HG03097 (cell line): ENCODE data around the gene FRG2C.
"Not testable (repeated sequence)": the region's sequence is repeated elsewhere in the genome, so short reads cannot be mapped to it uniquely, and the experiment has no call there.

Experiments used
- ATAC-seq: cut with Tn5 transposase; IDR thresholded peaks from one replicate; pipeline ENCODE4 v1.9.1; 2021; ENCODE audit not compliant: unreplicated experiment, low FRiP score

Gene FRG2C

GRCh38 chr3:75668759-75669347 lies 4.7 kb downstream of the FRG2C start:
- peak; percentile 61 for ATAC-seq

GRCh38 chr3:75669348-75670297 lies 5.5 kb downstream of the FRG2C start:
- peak; percentile 55 for ATAC-seq

DNA sequence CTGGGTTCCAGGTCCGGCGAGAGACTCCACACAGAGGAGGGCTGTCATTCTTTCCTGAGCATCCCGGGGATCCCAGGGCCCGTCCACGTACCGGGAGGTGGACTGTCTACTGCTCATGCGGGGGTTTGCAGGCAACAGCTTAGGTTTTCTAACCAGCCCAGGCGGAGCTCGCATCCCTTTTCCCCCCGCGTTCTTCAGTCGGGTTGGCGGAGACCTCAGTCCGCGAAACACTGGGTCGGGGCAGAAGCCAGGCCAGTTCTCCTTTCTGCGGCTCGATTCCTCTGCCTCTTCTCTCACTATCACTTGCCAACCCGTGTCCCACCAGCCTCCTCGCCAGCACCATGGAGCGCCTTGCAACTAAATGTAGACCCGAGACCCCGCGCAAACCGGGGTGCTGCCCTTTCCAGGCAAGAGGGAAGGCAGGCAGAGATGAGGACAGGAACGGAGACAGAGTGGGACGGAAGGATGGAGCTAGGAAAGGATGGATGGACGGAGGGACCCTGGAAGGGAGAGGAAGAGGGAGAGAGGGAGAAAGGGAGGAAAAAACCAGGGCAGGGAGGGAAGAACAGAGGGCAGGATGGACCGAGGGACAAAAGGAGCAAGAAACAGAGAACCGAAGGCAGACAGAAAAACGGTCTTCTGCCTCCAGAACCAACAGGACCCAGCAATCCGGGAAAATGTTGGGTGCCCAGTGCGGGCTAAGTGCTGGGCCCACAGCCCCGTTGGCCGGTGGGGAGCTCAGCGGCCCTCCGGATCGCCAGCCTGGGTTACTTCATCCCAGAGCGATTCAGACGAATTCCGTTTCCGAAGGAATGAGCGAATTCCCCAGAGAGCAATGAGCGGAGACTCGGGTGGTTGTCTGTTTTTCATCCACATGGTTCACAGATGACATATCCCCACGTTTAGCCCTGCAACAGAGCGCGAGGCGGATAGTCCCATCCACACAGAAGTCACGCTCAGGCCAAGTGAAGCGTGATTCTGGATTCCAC lies 6.5 kb downstream of the FRG2C start:
- ATAC-seq, result not testable (repeated sequence)

- ATAC-seq, result not testable (repeated sequence)
Observed at GRCh38 chr3:75671287-75672139, 7.4 kb downstream of the FRG2C start.

GRCh38 chr3:75672140-75672775 lies 8.1 kb downstream of the FRG2C start:
- not testable (repeated sequence) for ATAC-seq

DNA sequence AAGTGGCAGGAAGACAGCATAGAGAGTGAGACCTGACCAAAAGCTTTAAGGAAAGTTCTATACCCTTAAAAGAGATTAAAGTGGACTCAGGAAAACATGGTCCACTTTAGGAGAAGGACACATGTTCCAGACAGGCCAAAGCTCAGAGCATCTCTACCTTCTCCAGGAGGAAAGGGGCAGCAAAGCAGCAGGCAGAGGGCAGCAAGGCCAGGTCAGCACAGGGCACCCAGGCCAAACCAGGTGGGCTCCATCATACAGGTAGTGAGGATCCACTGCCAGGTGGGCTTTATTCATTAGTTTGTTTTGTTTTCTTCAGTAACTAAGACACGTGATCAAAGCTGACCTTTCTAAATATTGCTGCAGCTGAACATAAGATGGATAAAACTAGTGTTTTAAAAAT lies 19.8 kb downstream of the FRG2C start:
- ATAC-seq, result not testable (repeated sequence)

GRCh38 chr3:75687323-75687722 lies 23.2 kb downstream of the FRG2C start:
- ATAC-seq, result no peak

- no peak for ATAC-seq
Observed at GRCh38 chr3:75692061-75692460, 27.9 kb downstream of the FRG2C start.
